Measurements from ENCODE around the gene PDIA6.

The PDIA6 gene

GRCh38 chr2:10757814-10758286, 54.7 kb downstream of the PDIA6 start:
- Histone ChIP-seq H3K4me3 (ENCODE audit: low read depth in 1 of 5, low read length in 5 of 5) (no peak overlapping the region), H3K27me3 (ENCODE audit: control insufficient read depth in 5 of 5, insufficient read depth in 4 of 5, low read length in 5 of 5) (peaks cover 0 to 7% (median 4%) of the 10 kb centered on the region in 5 donors), H3K4me1 (ENCODE audit: control insufficient read depth in 5 of 5, insufficient read depth in 5 of 5, low read length in 5 of 5) (peaks cover 0 to 3% (median 0%) of the 10 kb centered on the region in 5 donors), H3K9ac (ENCODE audit: low read length in 5 of 5) (no peak overlapping the region), H3K27ac (ENCODE audit: low read depth, low read length) (no peak overlapping the region), H3K9me3 (ENCODE audit: control insufficient read depth in 5 of 5, low read length in 5 of 5) (no peaks in the 10 kb centered on the region), H3K36me3 (ENCODE audit: control insufficient read depth in 5 of 5, insufficient read depth in 5 of 5, low read length in 5 of 5) (no peaks in the 10 kb centered on the region)

- Histone ChIP-seq H3K36me3 (ENCODE audit: control insufficient read depth in 5 of 5, insufficient read depth in 5 of 5, low read length in 5 of 5) (no peaks in the 10 kb centered on the region), H3K9me3 (ENCODE audit: control insufficient read depth in 5 of 5, low read length in 5 of 5) (no peaks in the 10 kb centered on the region), H3K9ac (ENCODE audit: low read length in 5 of 5) (no peak overlapping the region)
These were observed 57.0 kb downstream of the PDIA6 start for GRCh38 chr2:10755621-10756020.

GRCh38 chr2:10753876-10754275, 58.7 kb downstream of the PDIA6 start:
- no peaks in the 10 kb centered on the region for H3K9me3 ChIP-seq (ENCODE audit: control insufficient read depth in 5 of 5, low read length in 5 of 5)
- H3K27ac ChIP-seq (ENCODE audit: low read depth, low read length): no peak overlapping the region
- no peak overlapping the region for H3K9ac ChIP-seq (ENCODE audit: low read length in 5 of 5)
- peaks cover 0 to 5% (median 2%) of the 10 kb centered on the region in 5 donors for H3K27me3 ChIP-seq (ENCODE audit: control insufficient read depth in 5 of 5, insufficient read depth in 4 of 5, low read length in 5 of 5)
- H3K4me1 ChIP-seq (ENCODE audit: control insufficient read depth in 5 of 5, insufficient read depth in 5 of 5, low read length in 5 of 5): no peaks in the 10 kb centered on the region
- no peaks in the 10 kb centered on the region for H3K36me3 ChIP-seq (ENCODE audit: control insufficient read depth in 5 of 5, insufficient read depth in 5 of 5, low read length in 5 of 5)
- H3K4me3 ChIP-seq (ENCODE audit: low read depth in 1 of 5, low read length in 5 of 5): no peak overlapping the region

More at GRCh38 chr2:10755621-10756020, 57.0 kb downstream of the PDIA6 start:
- no peak overlapping the region for H3K4me3 ChIP-seq (ENCODE audit: low read depth in 1 of 5, low read length in 5 of 5)
- H3K27me3 ChIP-seq (ENCODE audit: control insufficient read depth in 5 of 5, insufficient read depth in 4 of 5, low read length in 5 of 5): peaks cover 0 to 5% (median 2%) of the 10 kb centered on the region in 5 donors
- H3K4me1 ChIP-seq (ENCODE audit: control insufficient read depth in 5 of 5, insufficient read depth in 5 of 5, low read length in 5 of 5): no peaks in the 10 kb centered on the region
- H3K27ac ChIP-seq (ENCODE audit: low read depth, low read length): no peak overlapping the region

- no peak overlapping the region for H3K27ac ChIP-seq (ENCODE audit: low read depth, low read length)
- no peaks in the 10 kb centered on the region for H3K36me3 ChIP-seq (ENCODE audit: control insufficient read depth in 5 of 5, insufficient read depth in 5 of 5, low read length in 5 of 5)
- H3K4me1 ChIP-seq (ENCODE audit: control insufficient read depth in 5 of 5, insufficient read depth in 5 of 5, low read length in 5 of 5): no peaks in the 10 kb centered on the region
These were observed 59.4 kb downstream of the PDIA6 start for GRCh38 chr2:10753156-10753555.

GRCh38 chr2:10752236-10752635, 60.3 kb downstream of the PDIA6 start:
- Histone ChIP-seq H3K27ac (ENCODE audit: low read depth, low read length) (no peak overlapping the region), H3K4me1 (ENCODE audit: control insufficient read depth in 5 of 5, insufficient read depth in 5 of 5, low read length in 5 of 5) (no peaks in the 10 kb centered on the region), H3K9me3 (ENCODE audit: control insufficient read depth in 5 of 5, low read length in 5 of 5) (no peaks in the 10 kb centered on the region), H3K27me3 (ENCODE audit: control insufficient read depth in 5 of 5, insufficient read depth in 4 of 5, low read length in 5 of 5) (peaks cover 0 to 5% (median 2%) of the 10 kb centered on the region in 5 donors), H3K36me3 (ENCODE audit: control insufficient read depth in 5 of 5, insufficient read depth in 5 of 5, low read length in 5 of 5) (no peaks in the 10 kb centered on the region), H3K4me3 (ENCODE audit: low read depth in 1 of 5, low read length in 5 of 5) (no peak overlapping the region), H3K9ac (ENCODE audit: low read length in 5 of 5) (no peak overlapping the region)

More at GRCh38 chr2:10753156-10753555, 59.4 kb downstream of the PDIA6 start:
- peaks cover 0 to 5% (median 2%) of the 10 kb centered on the region in 5 donors for H3K27me3 ChIP-seq (ENCODE audit: control insufficient read depth in 5 of 5, insufficient read depth in 4 of 5, low read length in 5 of 5)
- H3K9me3 ChIP-seq (ENCODE audit: control insufficient read depth in 5 of 5, low read length in 5 of 5): no peaks in the 10 kb centered on the region
- H3K4me3 ChIP-seq (ENCODE audit: low read depth in 1 of 5, low read length in 5 of 5): no peak overlapping the region
- no peak overlapping the region for H3K9ac ChIP-seq (ENCODE audit: low read length in 5 of 5)

- H3K9ac ChIP-seq (ENCODE audit: low read length in 5 of 5): no peak overlapping the region
- no peaks in the 10 kb centered on the region for H3K4me1 ChIP-seq (ENCODE audit: control insufficient read depth in 5 of 5, insufficient read depth in 5 of 5, low read length in 5 of 5)
- H3K4me3 ChIP-seq (ENCODE audit: low read depth in 1 of 5, low read length in 5 of 5): no peak overlapping the region
- H3K27me3 ChIP-seq (ENCODE audit: control insufficient read depth in 5 of 5, insufficient read depth in 4 of 5, low read length in 5 of 5): peaks cover 0 to 5% (median 2%) of the 10 kb centered on the region in 5 donors
- no peaks in the 10 kb centered on the region for H3K9me3 ChIP-seq (ENCODE audit: control insufficient read depth in 5 of 5, low read length in 5 of 5)
- no peak overlapping the region for H3K27ac ChIP-seq (ENCODE audit: low read depth, low read length)
- no peaks in the 10 kb centered on the region for H3K36me3 ChIP-seq (ENCODE audit: control insufficient read depth in 5 of 5, insufficient read depth in 5 of 5, low read length in 5 of 5)
These were observed 62.0 kb downstream of the PDIA6 start for GRCh38 chr2:10750610-10751009.

GRCh38 chr2:10742666-10743065, 69.9 kb downstream of the PDIA6 start:
- Histone ChIP-seq H3K9me3 (ENCODE audit: control insufficient read depth in 5 of 5, low read length in 5 of 5) (no peaks in the 10 kb centered on the region), H3K4me1 (ENCODE audit: control insufficient read depth in 5 of 5, insufficient read depth in 5 of 5, low read length in 5 of 5) (no peaks in the 10 kb centered on the region), H3K27ac (ENCODE audit: low read depth, low read length) (no peak overlapping the region), H3K4me3 (ENCODE audit: low read depth in 1 of 5, low read length in 5 of 5) (no peak overlapping the region), H3K36me3 (ENCODE audit: control insufficient read depth in 5 of 5, insufficient read depth in 5 of 5, low read length in 5 of 5) (no peaks in the 10 kb centered on the region), H3K27me3 (ENCODE audit: control insufficient read depth in 5 of 5, insufficient read depth in 4 of 5, low read length in 5 of 5) (no peaks in the 10 kb centered on the region), H3K9ac (ENCODE audit: low read length in 5 of 5) (no peak overlapping the region)

- H3K27ac ChIP-seq (ENCODE audit: low read depth, low read length): no peak overlapping the region
- no peaks in the 10 kb centered on the region for H3K36me3 ChIP-seq (ENCODE audit: control insufficient read depth in 5 of 5, insufficient read depth in 5 of 5, low read length in 5 of 5)
These were observed 71.4 kb downstream of the PDIA6 start for GRCh38 chr2:10741139-10741538.

GRCh38 chr2:10740226-10740625, 72.4 kb downstream of the PDIA6 start:
- Histone ChIP-seq H3K36me3 (ENCODE audit: control insufficient read depth in 5 of 5, insufficient read depth in 5 of 5, low read length in 5 of 5) (no peaks in the 10 kb centered on the region), H3K4me1 (ENCODE audit: control insufficient read depth in 5 of 5, insufficient read depth in 5 of 5, low read length in 5 of 5) (no peaks in the 10 kb centered on the region), H3K27ac (ENCODE audit: low read depth, low read length) (no peak overlapping the region), H3K27me3 (ENCODE audit: control insufficient read depth in 5 of 5, insufficient read depth in 4 of 5, low read length in 5 of 5) (no peaks in the 10 kb centered on the region), H3K9me3 (ENCODE audit: control insufficient read depth in 5 of 5, low read length in 5 of 5) (no peaks in the 10 kb centered on the region), H3K9ac (ENCODE audit: low read length in 5 of 5) (no peak overlapping the region), H3K4me3 (ENCODE audit: low read depth in 1 of 5, low read length in 5 of 5) (no peak overlapping the region)

More at GRCh38 chr2:10741139-10741538, 71.4 kb downstream of the PDIA6 start:
- no peaks in the 10 kb centered on the region for H3K4me1 ChIP-seq (ENCODE audit: control insufficient read depth in 5 of 5, insufficient read depth in 5 of 5, low read length in 5 of 5)
- H3K9me3 ChIP-seq (ENCODE audit: control insufficient read depth in 5 of 5, low read length in 5 of 5): no peaks in the 10 kb centered on the region
- no peak overlapping the region for H3K9ac ChIP-seq (ENCODE audit: low read length in 5 of 5)
- no peaks in the 10 kb centered on the region for H3K27me3 ChIP-seq (ENCODE audit: control insufficient read depth in 5 of 5, insufficient read depth in 4 of 5, low read length in 5 of 5)
- no peak overlapping the region for H3K4me3 ChIP-seq (ENCODE audit: low read depth in 1 of 5, low read length in 5 of 5)

GRCh38 chr2:10738192-10738591, 74.4 kb downstream of the PDIA6 start:
- Histone ChIP-seq H3K9ac (ENCODE audit: low read length in 5 of 5) (no peak overlapping the region), H3K27ac (ENCODE audit: low read depth, low read length) (no peak overlapping the region), H3K4me1 (ENCODE audit: control insufficient read depth in 5 of 5, insufficient read depth in 5 of 5, low read length in 5 of 5) (peaks cover 0 to 6% (median 0%) of the 10 kb centered on the region in 5 donors), H3K27me3 (ENCODE audit: control insufficient read depth in 5 of 5, insufficient read depth in 4 of 5, low read length in 5 of 5) (peaks cover 0 to 2% (median 0%) of the 10 kb centered on the region in 5 donors), H3K9me3 (ENCODE audit: control insufficient read depth in 5 of 5, low read length in 5 of 5) (no peaks in the 10 kb centered on the region), H3K4me3 (ENCODE audit: low read depth in 1 of 5, low read length in 5 of 5) (no peak overlapping the region), H3K36me3 (ENCODE audit: control insufficient read depth in 5 of 5, insufficient read depth in 5 of 5, low read length in 5 of 5) (no peaks in the 10 kb centered on the region)
